ENCODE results near the gene DYNLL1. TPM values are rescaled to one million over a fixed set of nuclear protein-coding genes. Genes with fewer than 3 reads are reported as not detected.
"Not testable (repeated sequence)": the region's sequence is repeated elsewhere in the genome, so short reads cannot be mapped to it uniquely, and the experiment has no call there.

DYNLL1 gene
- polyA plus RNA-seq, 3 donors: 451 to 563 (median 460) TPM

- DNase-seq: no peak
These were observed 29.2 kb upstream of the DYNLL1 start for GRCh38 chr12:120466560-120467315.

GRCh38 chr12:120467439-120467838 is 28.5 kb upstream of the DYNLL1 start:
- no peak for DNase-seq

GRCh38 chr12:120468325-120468820 is 27.5 kb upstream of the DYNLL1 start:
- DNase-seq: peak; percentile 47

GRCh38 chr12:120468821-120469449 is 27.0 kb upstream of the DYNLL1 start:
- DNase-seq: peak; percentile 42

- peak; percentile 97 for DNase-seq
These were observed 26.3 kb upstream of the DYNLL1 start, which contains the start of gene SRSF9 for GRCh38 chr12:120469450-120470149. Gene SRSF9 (minus strand): TSS chr12:120469748. CDS start chr12:120469609, 139 bp downstream.

GRCh38 chr12:120470150-120470784 is 25.6 kb upstream of the DYNLL1 start:
- DNase-seq: peak; percentile 26

GRCh38 chr12:120472521-120472920 is 23.4 kb upstream of the DYNLL1 start:
- no peak for DNase-seq

GRCh38 chr12:120473807-120474615 is 21.9 kb upstream of the DYNLL1 start:
- DNase-seq: no peak

GRCh38 chr12:120474616-120474960 is 21.3 kb upstream of the DYNLL1 start:
- DNase-seq: peak; percentile 51

- no peak for DNase-seq
These were observed 20.3 kb upstream of the DYNLL1 start for GRCh38 chr12:120475643-120476042.

- DNase-seq: no peak
These were observed 16.5 kb upstream of the DYNLL1 start for GRCh38 chr12:120479458-120479857.

- no peak for DNase-seq
These were observed 15.7 kb upstream of the DYNLL1 start for GRCh38 chr12:120480211-120480610.

- DNase-seq: no peak
These were observed 14.7 kb upstream of the DYNLL1 start for GRCh38 chr12:120481022-120481767.

- DNase-seq: no peak
These were observed 12.3 kb upstream of the DYNLL1 start for GRCh38 chr12:120483621-120484020.

GRCh38 chr12:120485961-120486881 is 9.7 kb upstream of the DYNLL1 start:
- DNase-seq: no peak

GRCh38 chr12:120487552-120487951 is 8.4 kb upstream of the DYNLL1 start:
- DNase-seq: not testable (repeated sequence)

- no peak for DNase-seq
These were observed 7.8 kb upstream of the DYNLL1 start for GRCh38 chr12:120488057-120488640.

GRCh38 chr12:120489018-120489417 is 6.9 kb upstream of the DYNLL1 start:
- no peak for DNase-seq

- no peak for DNase-seq
These were observed 5.6 kb upstream of the DYNLL1 start for GRCh38 chr12:120490325-120490724.
